Skin epidermis (tissue), 12 donors: ENCODE data around the gene RCC1.
"Not testable (repeated sequence)": the region's sequence is repeated elsewhere in the genome, so short reads cannot be mapped to it uniquely, and the experiment has no call there.

ENCODE experiments used
- H3K27ac ChIP-seq, 21 experiments: fragments of 200-600 bp; sonication (generic) in 11 of 21; one replicate each; pipeline ENCODE4 v1.5.0; 2020; ENCODE audit warnings: mild to moderate bottlenecking in 3 of 21, inconsistent platforms in 2 of 21, moderate library complexity in 2 of 21
- H3K4me3 ChIP-seq, 7 experiments: fragments of 200-600 bp; sonication (generic) in 2 of 7; one replicate each; pipeline ENCODE4 v1.5.0; 2020; ENCODE audit warnings: inconsistent platforms in 2 of 7, mild to moderate bottlenecking in 2 of 7, moderate library complexity in 1 of 7

Gene RCC1

GRCh38 chr1:28510273-28510969, 4.6 kb downstream of the RCC1 start:
- Histone ChIP-seq H3K27ac (peak overlapping the region in 13 of 21 experiments; percentile 6 to 96 (median 66)), H3K4me3 (peak overlapping the region in 1 of 7 experiments; percentile 83)

- no peak overlapping the region for H3K4me3 ChIP-seq
- peak overlapping the region in 2 of 21 experiments; percentile 14 to 89 for H3K27ac ChIP-seq
Measured at GRCh38 chr1:28510970-28511440, 5.2 kb downstream of the RCC1 start.

- Histone ChIP-seq H3K27ac (peak overlapping the region in 1 of 21 experiments; percentile 15), H3K4me3 (no peak overlapping the region)
Measured at GRCh38 chr1:28512058-28512611, 6.3 kb downstream of the RCC1 start.

GRCh38 chr1:28514445-28514933, 8.6 kb downstream of the RCC1 start:
- not testable (repeated sequence) for H3K27ac ChIP-seq, H3K4me3 ChIP-seq

- Histone ChIP-seq H3K4me3 (no peak overlapping the region), H3K27ac (no peak overlapping the region)
Measured at GRCh38 chr1:28516518-28516956, 10.7 kb downstream of the RCC1 start.

GRCh38 chr1:28517649-28517999, 11.8 kb downstream of the RCC1 start:
- Histone ChIP-seq H3K4me3 (peak overlapping the region in 6 of 7 experiments; percentile 45 to 77 (median 66)), H3K27ac (peak overlapping the region in 15 of 21 experiments; percentile 62 to 91 (median 83))

GRCh38 chr1:28518000-28518744, 12.3 kb downstream of the RCC1 start:
- Histone ChIP-seq H3K27ac (peak overlapping the region in 20 of 21 experiments; percentile 62 to 91 (median 82)), H3K4me3 (peak overlapping the region; percentile 45 to 77 (median 66))

GRCh38 chr1:28518745-28519341, 13.0 kb downstream of the RCC1 start:
- Histone ChIP-seq H3K27ac (peak overlapping the region in 16 of 21 experiments; percentile 21 to 91 (median 80)), H3K4me3 (peak overlapping the region; percentile 45 to 77 (median 66))

- no peak overlapping the region for H3K27ac ChIP-seq
- H3K4me3 ChIP-seq = no peak overlapping the region
Measured at GRCh38 chr1:28519946-28520725, 14.3 kb downstream of the RCC1 start.

GRCh38 chr1:28520796-28521195, 15.0 kb downstream of the RCC1 start:
- not testable (repeated sequence) for H3K4me3 ChIP-seq, H3K27ac ChIP-seq

GRCh38 chr1:28521502-28522164, 15.8 kb downstream of the RCC1 start:
- H3K4me3 ChIP-seq = no peak overlapping the region
- no peak overlapping the region for H3K27ac ChIP-seq

GRCh38 chr1:28522537-28522936, 16.7 kb downstream of the RCC1 start:
- not testable (repeated sequence) for H3K27ac ChIP-seq, H3K4me3 ChIP-seq

- not testable (repeated sequence) for H3K27ac ChIP-seq, H3K4me3 ChIP-seq
Measured at GRCh38 chr1:28525002-28525642, 19.3 kb downstream of the RCC1 start.

- Histone ChIP-seq H3K27ac (no peak overlapping the region), H3K4me3 (no peak overlapping the region)
Measured at GRCh38 chr1:28526886-28527285, 21.0 kb downstream of the RCC1 start.

- no peak overlapping the region for H3K27ac ChIP-seq
- H3K4me3 ChIP-seq = no peak overlapping the region
Measured at GRCh38 chr1:28530456-28530855, 24.6 kb downstream of the RCC1 start.

GRCh38 chr1:28534671-28535070, 28.8 kb downstream of the RCC1 start:
- H3K27ac ChIP-seq = no peak overlapping the region
- no peak overlapping the region for H3K4me3 ChIP-seq

GRCh38 chr1:28535180-28535579, 29.3 kb downstream of the RCC1 start:
- Histone ChIP-seq H3K4me3 (no peak overlapping the region), H3K27ac (no peak overlapping the region)

GRCh38 chr1:28537457-28538199, 31.8 kb downstream of the RCC1 start:
- Histone ChIP-seq H3K27ac (no peak overlapping the region), H3K4me3 (no peak overlapping the region)
